Neural progenitor cell (in vitro differentiated cells): ENCODE measurements around the gene XIAP. TPM values are rescaled to one million over a fixed set of nuclear protein-coding genes. Genes with fewer than 3 reads are reported as not detected.

Experiments used
- DNase-seq: peaks from one replicate; pipeline ENCODE4 v3.0.0-alpha.2; 2016; ENCODE audit warnings: low spot score
- H2AFZ ChIP-seq: fragments of 200-600 bp; sonication (generic); replicated peaks from 2 replicates; pipeline ENCODE4 v1.6.1; 2016; ENCODE audit warnings: antibody characterized with exemption
- H3F3A ChIP-seq: fragments of 200-600 bp; sonication (generic); 2 replicates; pipeline ENCODE4 v1.6.1; 2016; ENCODE audit warnings: antibody characterized with exemption, low read depth
- H3K27ac ChIP-seq: fragments of 200-600 bp; sonication (generic); 2 replicates; pipeline ENCODE4 v1.5.1; 2016; ENCODE audit warnings: mild to moderate bottlenecking
- H3K27me3 ChIP-seq: fragments of 200-600 bp; sonication (generic); 2 replicates; pipeline ENCODE4 v1.6.1; 2016; ENCODE audit warnings: mild to moderate bottlenecking, moderate library complexity
- H3K36me3 ChIP-seq: fragments of 200-600 bp; sonication (generic); 2 replicates; pipeline ENCODE4 v1.5.1; 2016
- H3K4me1 ChIP-seq: fragments of 200-600 bp; sonication (generic); 2 replicates; pipeline ENCODE4 v1.6.1; 2016; ENCODE audit warnings: mixed run types
- H3K4me2 ChIP-seq: fragments of 200-600 bp; sonication (generic); 2 replicates; pipeline ENCODE4 v1.6.1; 2016
- H3K4me3 ChIP-seq: fragments of 200-600 bp; sonication (generic); 2 replicates; pipeline ENCODE4 v1.5.1; 2016
- H3K79me2 ChIP-seq: fragments of 200-600 bp; sonication (generic); 2 replicates; pipeline ENCODE4 v1.6.1; 2016; ENCODE audit warnings: low read depth
- H3K9ac ChIP-seq: fragments of 200-600 bp; sonication (generic); 2 replicates; pipeline ENCODE4 v1.6.1; 2016
- H3K9me3 ChIP-seq: fragments of 200-600 bp; sonication (generic); 2 replicates; pipeline ENCODE4 v1.5.1; 2016; ENCODE audit warnings: low read depth
- H4K20me1 ChIP-seq: fragments of 200-600 bp; sonication (generic); 2 replicates; pipeline ENCODE4 v1.6.1; 2016; ENCODE audit warnings: low read depth
- H3K27ac Mint-ChIP-seq: 3 replicates; pipeline ENCODE4 v1.8.0; 2021; ENCODE audit warnings: mixed read lengths
- H3K27me3 Mint-ChIP-seq: 2 replicates; pipeline ENCODE4 v1.8.0; 2022; ENCODE audit warnings: low read depth, mild to moderate bottlenecking, inconsistent platforms, moderate library complexity, mixed read lengths; ENCODE audit not compliant: insufficient read depth
- H3K36me3 Mint-ChIP-seq: 3 replicates; pipeline ENCODE4 v1.8.0; 2021; ENCODE audit warnings: mixed read lengths
- H3K4me1 Mint-ChIP-seq: 3 replicates; pipeline ENCODE4 v1.8.0; 2021; ENCODE audit warnings: mixed read lengths
- H3K4me3 Mint-ChIP-seq: 3 replicates; pipeline ENCODE4 v1.8.0; 2021; ENCODE audit warnings: mild to moderate bottlenecking, moderate library complexity, mixed read lengths
- H3K9me3 Mint-ChIP-seq: 3 replicates; pipeline ENCODE4 v1.8.0; 2020; ENCODE audit warnings: mixed read lengths
- EZH2 ChIP-seq: fragments of 200-600 bp; sonication (generic); IDR thresholded peaks from 2 replicates; pipeline ENCODE4 v1.6.1; 2017; ENCODE audit warnings: antibody characterized with exemption, mild to moderate bottlenecking, moderate library complexity
- EZH2phosphoT487 ChIP-seq: fragments of 200-600 bp; sonication (generic); IDR thresholded peaks from 2 replicates; pipeline ENCODE4 v1.6.1; 2017; ENCODE audit warnings: antibody characterized with exemption
- total RNA-seq: library from RNA; depleted of rRNA; stranded (reverse); fragments of >200 nt; gene quantifications from 2 replicates; pipeline ENCODE4 v1.2.3, GENCODE V29; 2015; ENCODE audit warnings: low replicate concordance
- TF ChIP-seq, protein P1 (sequence below): fragments of 200-600 bp; sonication (generic); IDR thresholded peaks from 2 replicates; pipeline ENCODE4 v1.5.1; 2017; ENCODE audit warnings: antibody characterized with exemption, mild to moderate bottlenecking

XIAP gene
- total RNA-seq, 1 donor from 2014 or later: 44.6 TPM

DNA sequence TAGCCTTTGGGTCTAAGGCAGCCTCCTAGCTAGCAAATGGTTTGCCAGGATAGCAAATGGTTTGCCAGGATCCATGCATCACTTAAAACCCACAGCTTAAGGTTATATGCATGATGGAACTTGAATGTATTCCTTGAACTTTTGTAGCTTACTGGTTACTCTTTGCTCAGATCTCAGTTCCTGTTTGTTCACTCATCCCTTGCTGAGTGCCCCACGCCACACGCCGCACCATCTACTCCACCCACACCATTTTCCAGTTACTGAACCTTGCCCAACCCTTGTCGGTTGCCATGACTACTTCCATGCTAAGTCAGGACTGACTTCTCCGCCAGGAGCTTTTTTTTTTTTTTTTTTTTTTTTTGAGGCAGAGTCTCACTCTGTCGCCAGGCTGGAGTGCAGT lies 29.5 kb upstream of the XIAP start:
- Histone ChIP-seq H3K4me1 (peaks cover 8% of the 10 kb centered on the region), H3K27me3 (no peaks in the 10 kb centered on the region), H3F3A (peaks cover 9% of the 10 kb centered on the region), H3K36me3 (no peaks in the 10 kb centered on the region), H2AFZ (no peak overlapping the region), H4K20me1 (no peaks in the 10 kb centered on the region), H3K4me2 (no peak overlapping the region), H3K27ac (no peak overlapping the region), H3K79me2 (no peaks in the 10 kb centered on the region), H3K4me3 (no peak overlapping the region), H3K9ac (no peak overlapping the region), H3K9me3 (no peaks in the 10 kb centered on the region)
- peaks cover 21% of the 10 kb centered on the region for H3K4me1 Mint-ChIP-seq
- peaks cover 4% of the 10 kb centered on the region for H3K9me3 Mint-ChIP-seq
- H3K36me3 Mint-ChIP-seq: no peaks in the 10 kb centered on the region
- H3K27ac Mint-ChIP-seq: no peak overlapping the region
- peaks cover 4% of the 10 kb centered on the region for H3K27me3 Mint-ChIP-seq
- H3K4me3 Mint-ChIP-seq: no peak overlapping the region
- DNase-seq: no peak
- no peak for TF ChIP-seq EZH2
- TF ChIP-seq, protein P1, sequence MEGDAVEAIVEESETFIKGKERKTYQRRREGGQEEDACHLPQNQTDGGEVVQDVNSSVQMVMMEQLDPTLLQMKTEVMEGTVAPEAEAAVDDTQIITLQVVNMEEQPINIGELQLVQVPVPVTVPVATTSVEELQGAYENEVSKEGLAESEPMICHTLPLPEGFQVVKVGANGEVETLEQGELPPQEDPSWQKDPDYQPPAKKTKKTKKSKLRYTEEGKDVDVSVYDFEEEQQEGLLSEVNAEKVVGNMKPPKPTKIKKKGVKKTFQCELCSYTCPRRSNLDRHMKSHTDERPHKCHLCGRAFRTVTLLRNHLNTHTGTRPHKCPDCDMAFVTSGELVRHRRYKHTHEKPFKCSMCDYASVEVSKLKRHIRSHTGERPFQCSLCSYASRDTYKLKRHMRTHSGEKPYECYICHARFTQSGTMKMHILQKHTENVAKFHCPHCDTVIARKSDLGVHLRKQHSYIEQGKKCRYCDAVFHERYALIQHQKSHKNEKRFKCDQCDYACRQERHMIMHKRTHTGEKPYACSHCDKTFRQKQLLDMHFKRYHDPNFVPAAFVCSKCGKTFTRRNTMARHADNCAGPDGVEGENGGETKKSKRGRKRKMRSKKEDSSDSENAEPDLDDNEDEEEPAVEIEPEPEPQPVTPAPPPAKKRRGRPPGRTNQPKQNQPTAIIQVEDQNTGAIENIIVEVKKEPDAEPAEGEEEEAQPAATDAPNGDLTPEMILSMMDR: no peak
- no peak for TF ChIP-seq EZH2phosphoT487

DNA sequence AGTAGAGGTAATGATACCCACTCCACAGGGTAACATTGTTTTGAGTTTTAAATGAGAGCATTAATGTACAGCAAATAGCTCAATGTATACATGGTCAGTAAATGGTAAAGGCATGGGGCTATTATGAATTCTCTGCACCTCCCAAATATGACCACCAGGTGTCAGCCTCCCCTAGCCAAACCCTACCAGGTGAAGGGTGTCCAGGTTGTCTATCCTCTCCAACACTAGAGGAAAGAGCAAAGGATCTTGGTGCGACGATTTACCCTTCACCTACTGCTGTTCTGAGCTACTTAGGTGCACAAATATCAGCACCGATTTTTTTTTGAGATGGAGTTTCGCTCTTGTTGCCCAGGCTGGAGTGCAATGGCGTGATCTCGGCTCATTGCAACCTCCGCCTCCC lies 26.5 kb upstream of the XIAP start:
- peaks cover 21% of the 10 kb centered on the region for H3K4me1 Mint-ChIP-seq
- Histone ChIP-seq H3K79me2 (no peaks in the 10 kb centered on the region), H3K27ac (no peak overlapping the region), H3K4me2 (peak overlapping the region; percentile 63), H3F3A (peaks cover 9% of the 10 kb centered on the region), H4K20me1 (no peaks in the 10 kb centered on the region), H3K4me3 (no peak overlapping the region), H2AFZ (no peak overlapping the region), H3K36me3 (no peaks in the 10 kb centered on the region), H3K27me3 (no peaks in the 10 kb centered on the region), H3K4me1 (peaks cover 8% of the 10 kb centered on the region), H3K9ac (no peak overlapping the region), H3K9me3 (no peaks in the 10 kb centered on the region)
- DNase-seq: peak; percentile 38
- H3K27me3 Mint-ChIP-seq: peaks cover 2% of the 10 kb centered on the region
- H3K4me3 Mint-ChIP-seq: no peak overlapping the region
- peaks cover 4% of the 10 kb centered on the region for H3K9me3 Mint-ChIP-seq
- no peaks in the 10 kb centered on the region for H3K36me3 Mint-ChIP-seq
- no peak for TF ChIP-seq EZH2phosphoT487
- TF ChIP-seq, protein P1: peak; percentile 75
- no peak overlapping the region for H3K27ac Mint-ChIP-seq

DNA sequence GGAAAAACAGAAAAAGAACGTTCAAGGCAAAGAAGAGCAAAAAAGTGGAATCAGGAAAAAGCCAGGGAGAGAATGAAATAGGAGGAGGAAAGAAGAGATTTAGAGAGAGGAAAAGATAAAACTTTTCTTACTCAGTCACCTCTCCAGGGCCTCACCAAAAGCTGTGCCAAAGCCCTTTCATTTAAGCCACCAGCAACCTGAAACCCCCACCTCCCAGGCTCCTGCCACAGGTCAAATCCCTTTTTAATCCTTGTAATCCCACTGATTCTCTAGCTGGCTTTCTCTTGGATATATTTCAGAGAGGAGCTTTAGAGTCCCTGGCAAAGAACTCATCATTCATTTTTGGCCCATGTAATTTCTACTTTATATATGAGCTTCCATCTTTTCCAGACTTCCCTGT lies 25.7 kb upstream of the XIAP start:
- peak overlapping the region; percentile 63 for H3K4me2 ChIP-seq
- Mint-ChIP-seq H3K9me3 (peaks cover 4% of the 10 kb centered on the region), H3K4me1 (peaks cover 21% of the 10 kb centered on the region), H3K27me3 (peaks cover 2% of the 10 kb centered on the region), H3K27ac (no peak overlapping the region), H3K4me3 (no peak overlapping the region), H3K36me3 (no peaks in the 10 kb centered on the region)
- H4K20me1 ChIP-seq: no peaks in the 10 kb centered on the region
- H3K27me3 ChIP-seq: no peaks in the 10 kb centered on the region
- H3K36me3 ChIP-seq: no peaks in the 10 kb centered on the region
- peaks cover 9% of the 10 kb centered on the region for H3F3A ChIP-seq
- H3K79me2 ChIP-seq: no peaks in the 10 kb centered on the region
- peaks cover 8% of the 10 kb centered on the region for H3K4me1 ChIP-seq
- peak; percentile 55 for DNase-seq
- H3K4me3 ChIP-seq: peak overlapping the region; percentile 13
- no peak overlapping the region for H3K9ac ChIP-seq
- TF ChIP-seq EZH2 (no peak), EZH2phosphoT487 (no peak)
- TF ChIP-seq, protein P1: no peak
- no peaks in the 10 kb centered on the region for H3K9me3 ChIP-seq
- peak overlapping the region; percentile 58 for H3K27ac ChIP-seq
- no peak overlapping the region for H2AFZ ChIP-seq
